ENCODE measurements around the gene RBMS3.

DNA sequence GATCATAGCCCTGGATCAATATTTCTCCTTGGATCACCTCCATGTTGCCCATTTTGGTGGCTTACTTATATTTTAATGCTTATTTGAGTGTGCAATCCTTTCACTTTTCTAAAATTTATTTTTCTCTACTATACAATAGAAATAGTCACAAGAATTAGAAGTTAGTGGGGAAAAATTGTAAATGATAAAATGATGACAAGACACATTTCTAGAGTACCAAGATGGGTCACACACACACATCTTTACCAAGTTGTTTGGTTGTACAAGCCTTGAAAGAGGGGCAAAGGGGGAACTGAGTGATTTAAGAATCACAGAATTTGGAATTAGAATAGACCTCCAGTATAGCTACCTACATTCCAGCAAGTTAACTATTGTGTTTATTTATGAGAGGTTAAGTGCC, 545.8 kb downstream of the RBMS3 start:
- no peak for TF ChIP-seq EZH2 (IDR thresholded peaks at IDR 0.05; ENCODE audit: low read depth, unreplicated experiment)
- TF ChIP-seq POLR2AphosphoS5 (IDR thresholded peaks at IDR 0.05; ENCODE audit: low read depth) = no peak
- TF ChIP-seq, protein P1, sequence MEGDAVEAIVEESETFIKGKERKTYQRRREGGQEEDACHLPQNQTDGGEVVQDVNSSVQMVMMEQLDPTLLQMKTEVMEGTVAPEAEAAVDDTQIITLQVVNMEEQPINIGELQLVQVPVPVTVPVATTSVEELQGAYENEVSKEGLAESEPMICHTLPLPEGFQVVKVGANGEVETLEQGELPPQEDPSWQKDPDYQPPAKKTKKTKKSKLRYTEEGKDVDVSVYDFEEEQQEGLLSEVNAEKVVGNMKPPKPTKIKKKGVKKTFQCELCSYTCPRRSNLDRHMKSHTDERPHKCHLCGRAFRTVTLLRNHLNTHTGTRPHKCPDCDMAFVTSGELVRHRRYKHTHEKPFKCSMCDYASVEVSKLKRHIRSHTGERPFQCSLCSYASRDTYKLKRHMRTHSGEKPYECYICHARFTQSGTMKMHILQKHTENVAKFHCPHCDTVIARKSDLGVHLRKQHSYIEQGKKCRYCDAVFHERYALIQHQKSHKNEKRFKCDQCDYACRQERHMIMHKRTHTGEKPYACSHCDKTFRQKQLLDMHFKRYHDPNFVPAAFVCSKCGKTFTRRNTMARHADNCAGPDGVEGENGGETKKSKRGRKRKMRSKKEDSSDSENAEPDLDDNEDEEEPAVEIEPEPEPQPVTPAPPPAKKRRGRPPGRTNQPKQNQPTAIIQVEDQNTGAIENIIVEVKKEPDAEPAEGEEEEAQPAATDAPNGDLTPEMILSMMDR (conservative IDR thresholded peaks at IDR 0.05; ENCODE audit: low read depth in 2 of 2) = no peak
- TF ChIP-seq, protein P2, sequence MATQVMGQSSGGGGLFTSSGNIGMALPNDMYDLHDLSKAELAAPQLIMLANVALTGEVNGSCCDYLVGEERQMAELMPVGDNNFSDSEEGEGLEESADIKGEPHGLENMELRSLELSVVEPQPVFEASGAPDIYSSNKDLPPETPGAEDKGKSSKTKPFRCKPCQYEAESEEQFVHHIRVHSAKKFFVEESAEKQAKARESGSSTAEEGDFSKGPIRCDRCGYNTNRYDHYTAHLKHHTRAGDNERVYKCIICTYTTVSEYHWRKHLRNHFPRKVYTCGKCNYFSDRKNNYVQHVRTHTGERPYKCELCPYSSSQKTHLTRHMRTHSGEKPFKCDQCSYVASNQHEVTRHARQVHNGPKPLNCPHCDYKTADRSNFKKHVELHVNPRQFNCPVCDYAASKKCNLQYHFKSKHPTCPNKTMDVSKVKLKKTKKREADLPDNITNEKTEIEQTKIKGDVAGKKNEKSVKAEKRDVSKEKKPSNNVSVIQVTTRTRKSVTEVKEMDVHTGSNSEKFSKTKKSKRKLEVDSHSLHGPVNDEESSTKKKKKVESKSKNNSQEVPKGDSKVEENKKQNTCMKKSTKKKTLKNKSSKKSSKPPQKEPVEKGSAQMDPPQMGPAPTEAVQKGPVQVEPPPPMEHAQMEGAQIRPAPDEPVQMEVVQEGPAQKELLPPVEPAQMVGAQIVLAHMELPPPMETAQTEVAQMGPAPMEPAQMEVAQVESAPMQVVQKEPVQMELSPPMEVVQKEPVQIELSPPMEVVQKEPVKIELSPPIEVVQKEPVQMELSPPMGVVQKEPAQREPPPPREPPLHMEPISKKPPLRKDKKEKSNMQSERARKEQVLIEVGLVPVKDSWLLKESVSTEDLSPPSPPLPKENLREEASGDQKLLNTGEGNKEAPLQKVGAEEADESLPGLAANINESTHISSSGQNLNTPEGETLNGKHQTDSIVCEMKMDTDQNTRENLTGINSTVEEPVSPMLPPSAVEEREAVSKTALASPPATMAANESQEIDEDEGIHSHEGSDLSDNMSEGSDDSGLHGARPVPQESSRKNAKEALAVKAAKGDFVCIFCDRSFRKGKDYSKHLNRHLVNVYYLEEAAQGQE (IDR thresholded peaks at IDR 0.05; ENCODE audit: unreplicated experiment) = no peak
- TF ChIP-seq EZH2phosphoT487 (IDR thresholded peaks at IDR 0.05; ENCODE audit: unreplicated experiment) = no peak
- TF ChIP-seq, protein P3, sequence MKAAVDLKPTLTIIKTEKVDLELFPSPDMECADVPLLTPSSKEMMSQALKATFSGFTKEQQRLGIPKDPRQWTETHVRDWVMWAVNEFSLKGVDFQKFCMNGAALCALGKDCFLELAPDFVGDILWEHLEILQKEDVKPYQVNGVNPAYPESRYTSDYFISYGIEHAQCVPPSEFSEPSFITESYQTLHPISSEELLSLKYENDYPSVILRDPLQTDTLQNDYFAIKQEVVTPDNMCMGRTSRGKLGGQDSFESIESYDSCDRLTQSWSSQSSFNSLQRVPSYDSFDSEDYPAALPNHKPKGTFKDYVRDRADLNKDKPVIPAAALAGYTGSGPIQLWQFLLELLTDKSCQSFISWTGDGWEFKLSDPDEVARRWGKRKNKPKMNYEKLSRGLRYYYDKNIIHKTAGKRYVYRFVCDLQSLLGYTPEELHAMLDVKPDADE (IDR thresholded peaks at IDR 0.05) = no peak
- no peak for TF ChIP-seq STAT1 (IDR thresholded peaks at IDR 0.05; ENCODE audit: unreplicated experiment)
- no peak for TF ChIP-seq JUNB (IDR thresholded peaks at IDR 0.05; ENCODE audit: unreplicated experiment)
- TF ChIP-seq, protein P4, sequence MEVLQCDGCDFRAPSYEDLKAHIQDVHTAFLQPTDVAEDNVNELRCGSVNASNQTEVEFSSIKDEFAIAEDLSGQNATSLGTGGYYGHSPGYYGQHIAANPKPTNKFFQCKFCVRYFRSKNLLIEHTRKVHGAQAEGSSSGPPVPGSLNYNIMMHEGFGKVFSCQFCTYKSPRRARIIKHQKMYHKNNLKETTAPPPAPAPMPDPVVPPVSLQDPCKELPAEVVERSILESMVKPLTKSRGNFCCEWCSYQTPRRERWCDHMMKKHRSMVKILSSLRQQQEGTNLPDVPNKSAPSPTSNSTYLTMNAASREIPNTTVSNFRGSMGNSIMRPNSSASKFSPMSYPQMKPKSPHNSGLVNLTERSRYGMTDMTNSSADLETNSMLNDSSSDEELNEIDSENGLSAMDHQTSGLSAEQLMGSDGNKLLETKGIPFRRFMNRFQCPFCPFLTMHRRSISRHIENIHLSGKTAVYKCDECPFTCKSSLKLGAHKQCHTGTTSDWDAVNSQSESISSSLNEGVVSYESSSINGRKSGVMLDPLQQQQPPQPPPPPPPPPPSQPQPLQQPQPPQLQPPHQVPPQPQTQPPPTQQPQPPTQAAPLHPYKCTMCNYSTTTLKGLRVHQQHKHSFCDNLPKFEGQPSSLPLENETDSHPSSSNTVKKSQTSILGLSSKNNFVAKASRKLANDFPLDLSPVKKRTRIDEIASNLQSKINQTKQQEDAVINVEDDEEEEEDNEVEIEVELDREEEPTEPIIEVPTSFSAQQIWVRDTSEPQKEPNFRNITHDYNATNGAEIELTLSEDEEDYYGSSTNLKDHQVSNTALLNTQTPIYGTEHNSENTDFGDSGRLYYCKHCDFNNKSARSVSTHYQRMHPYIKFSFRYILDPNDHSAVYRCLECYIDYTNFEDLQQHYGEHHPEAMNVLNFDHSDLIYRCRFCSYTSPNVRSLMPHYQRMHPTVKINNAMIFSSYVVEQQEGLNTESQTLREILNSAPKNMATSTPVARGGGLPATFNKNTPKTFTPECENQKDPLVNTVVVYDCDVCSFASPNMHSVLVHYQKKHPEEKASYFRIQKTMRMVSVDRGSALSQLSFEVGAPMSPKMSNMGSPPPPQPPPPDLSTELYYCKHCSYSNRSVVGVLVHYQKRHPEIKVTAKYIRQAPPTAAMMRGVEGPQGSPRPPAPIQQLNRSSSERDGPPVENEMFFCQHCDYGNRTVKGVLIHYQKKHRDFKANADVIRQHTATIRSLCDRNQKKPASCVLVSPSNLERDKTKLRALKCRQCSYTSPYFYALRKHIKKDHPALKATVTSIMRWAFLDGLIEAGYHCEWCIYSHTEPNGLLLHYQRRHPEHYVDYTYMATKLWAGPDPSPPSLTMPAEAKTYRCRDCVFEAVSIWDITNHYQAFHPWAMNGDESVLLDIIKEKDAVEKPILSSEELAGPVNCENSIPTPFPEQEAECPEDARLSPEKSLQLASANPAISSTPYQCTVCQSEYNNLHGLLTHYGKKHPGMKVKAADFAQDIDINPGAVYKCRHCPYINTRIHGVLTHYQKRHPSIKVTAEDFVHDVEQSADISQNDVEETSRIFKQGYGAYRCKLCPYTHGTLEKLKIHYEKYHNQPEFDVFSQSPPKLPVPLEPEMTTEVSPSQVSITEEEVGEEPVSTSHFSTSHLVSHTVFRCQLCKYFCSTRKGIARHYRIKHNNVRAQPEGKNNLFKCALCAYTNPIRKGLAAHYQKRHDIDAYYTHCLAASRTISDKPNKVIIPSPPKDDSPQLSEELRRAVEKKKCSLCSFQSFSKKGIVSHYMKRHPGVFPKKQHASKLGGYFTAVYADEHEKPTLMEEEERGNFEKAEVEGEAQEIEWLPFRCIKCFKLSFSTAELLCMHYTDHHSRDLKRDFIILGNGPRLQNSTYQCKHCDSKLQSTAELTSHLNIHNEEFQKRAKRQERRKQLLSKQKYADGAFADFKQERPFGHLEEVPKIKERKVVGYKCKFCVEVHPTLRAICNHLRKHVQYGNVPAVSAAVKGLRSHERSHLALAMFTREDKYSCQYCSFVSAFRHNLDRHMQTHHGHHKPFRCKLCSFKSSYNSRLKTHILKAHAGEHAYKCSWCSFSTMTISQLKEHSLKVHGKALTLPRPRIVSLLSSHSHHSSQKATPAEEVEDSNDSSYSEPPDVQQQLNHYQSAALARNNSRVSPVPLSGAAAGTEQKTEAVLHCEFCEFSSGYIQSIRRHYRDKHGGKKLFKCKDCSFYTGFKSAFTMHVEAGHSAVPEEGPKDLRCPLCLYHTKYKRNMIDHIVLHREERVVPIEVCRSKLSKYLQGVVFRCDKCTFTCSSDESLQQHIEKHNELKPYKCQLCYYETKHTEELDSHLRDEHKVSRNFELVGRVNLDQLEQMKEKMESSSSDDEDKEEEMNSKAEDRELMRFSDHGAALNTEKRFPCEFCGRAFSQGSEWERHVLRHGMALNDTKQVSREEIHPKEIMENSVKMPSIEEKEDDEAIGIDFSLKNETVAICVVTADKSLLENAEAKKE (CRISPR knock-in tag; IDR thresholded peaks at IDR 0.05) = no peak
- no peak for TF ChIP-seq ZNF331 (CRISPR knock-in tag; IDR thresholded peaks at IDR 0.05; ENCODE audit: low read depth)
- no peak for TF ChIP-seq CREB1 (CRISPR knock-in tag; IDR thresholded peaks at IDR 0.05; ENCODE audit: low read depth)
- TF ChIP-seq ZNF114 (CRISPR knock-in tag; IDR thresholded peaks at IDR 0.05) = no peak
- no peak for TF ChIP-seq NANOG (IDR thresholded peaks at IDR 0.05; ENCODE audit: borderline replicate concordance)
